Tibial artery (tissue), 4 donors: ENCODE results near the gene PLK4.
"Not testable (repeated sequence)": the region's sequence is repeated elsewhere in the genome, so short reads cannot be mapped to it uniquely, and the experiment has no call there.

ENCODE experiments used
- DNase-seq, 2 donors: peaks; one replicate each; pipeline ENCODE4 v3.0.0-alpha.2; 2019
- H3K27ac ChIP-seq, 2 donors: fragments of 200-600 bp; sonication (generic) in 1 of 2; 1 replicate in 1 of 2; 2 replicates in 1 of 2; pipeline ENCODE4 v1.5.1; 2018 to 2019; ENCODE audit warnings: mild to moderate bottlenecking in 1 of 2
- H3K27me3 ChIP-seq, 2 donors: fragments of 200-600 bp; sonication (generic) in 1 of 2; one replicate each; pipeline versions ENCODE4 v1.5.1 to v1.6.0; 2016 to 2019
- H3K36me3 ChIP-seq, 3 donors: fragments of 200-600 bp; sonication (generic) in 2 of 3; one replicate each; pipeline ENCODE4 v1.5.1; 2016 to 2019; ENCODE audit warnings: mild to moderate bottlenecking in 2 of 3
- H3K4me1 ChIP-seq, 4 donors: fragments of 200-600 bp; sonication (generic) in 2 of 4; 1 replicate in 3 of 4; 2 replicates in 1 of 4; pipeline ENCODE4 v1.5.1; 2016 to 2019
- H3K4me3 ChIP-seq, 2 donors: fragments of 200-600 bp; sonication (generic) in 1 of 2; 1 replicate in 1 of 2; 2 replicates in 1 of 2; pipeline ENCODE4 v1.5.1; 2018 to 2019; ENCODE audit warnings: mild to moderate bottlenecking in 2 of 2
- H3K9me3 ChIP-seq, 3 donors: fragments of 200-600 bp; sonication (generic) in 1 of 3; one replicate each; pipeline ENCODE4 v1.5.1; 2016 to 2019
- intact Hi-C: fragments of 100-400 bp; cut with DNase I; formaldehyde crosslinking; loops from one replicate; pipeline ENCODE4 v1.15.0; 2023; ENCODE audit warnings: low total_unique reads
- TF ChIP-seq, protein P1 (sequence below), 2 experiments: fragments of 200-600 bp in 1 of 2; fragments of 450-650 bp in 1 of 2; IDR thresholded peaks; one replicate each; pipeline ENCODE4 v1.5.1; 2017 to 2019; ENCODE audit warnings: antibody characterized with exemption in 2 of 2, mild to moderate bottlenecking in 1 of 2, moderate library complexity in 1 of 2

PLK4 gene

DNA sequence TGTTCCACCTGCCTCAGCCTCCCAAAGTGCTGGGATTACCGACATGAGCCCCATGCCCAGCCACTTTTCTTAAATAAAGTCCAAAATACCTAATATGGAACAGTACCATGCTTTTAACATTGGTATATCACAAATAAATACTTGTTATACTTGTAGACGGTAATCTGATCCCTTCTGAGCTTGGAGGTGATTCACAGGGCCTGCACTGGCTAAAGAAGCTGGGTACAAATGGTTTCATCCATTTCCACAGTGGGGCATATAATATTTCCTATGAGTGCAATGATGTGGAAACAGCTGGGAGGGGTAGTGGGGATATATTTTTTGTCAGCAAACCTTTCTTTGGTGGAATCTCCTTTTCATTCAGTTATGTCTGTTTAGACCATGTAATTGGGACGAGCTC is 35.8 kb downstream of the PLK4 start:
- peaks cover 27 to 42% (median 41%) of the 10 kb centered on the region in 3 donors for H3K36me3 ChIP-seq
- TF ChIP-seq, protein P1, sequence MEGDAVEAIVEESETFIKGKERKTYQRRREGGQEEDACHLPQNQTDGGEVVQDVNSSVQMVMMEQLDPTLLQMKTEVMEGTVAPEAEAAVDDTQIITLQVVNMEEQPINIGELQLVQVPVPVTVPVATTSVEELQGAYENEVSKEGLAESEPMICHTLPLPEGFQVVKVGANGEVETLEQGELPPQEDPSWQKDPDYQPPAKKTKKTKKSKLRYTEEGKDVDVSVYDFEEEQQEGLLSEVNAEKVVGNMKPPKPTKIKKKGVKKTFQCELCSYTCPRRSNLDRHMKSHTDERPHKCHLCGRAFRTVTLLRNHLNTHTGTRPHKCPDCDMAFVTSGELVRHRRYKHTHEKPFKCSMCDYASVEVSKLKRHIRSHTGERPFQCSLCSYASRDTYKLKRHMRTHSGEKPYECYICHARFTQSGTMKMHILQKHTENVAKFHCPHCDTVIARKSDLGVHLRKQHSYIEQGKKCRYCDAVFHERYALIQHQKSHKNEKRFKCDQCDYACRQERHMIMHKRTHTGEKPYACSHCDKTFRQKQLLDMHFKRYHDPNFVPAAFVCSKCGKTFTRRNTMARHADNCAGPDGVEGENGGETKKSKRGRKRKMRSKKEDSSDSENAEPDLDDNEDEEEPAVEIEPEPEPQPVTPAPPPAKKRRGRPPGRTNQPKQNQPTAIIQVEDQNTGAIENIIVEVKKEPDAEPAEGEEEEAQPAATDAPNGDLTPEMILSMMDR (IDR thresholded peaks at IDR 0.05), result no peak
- H3K9me3 ChIP-seq, result no peaks in the 10 kb centered on the region

DNA sequence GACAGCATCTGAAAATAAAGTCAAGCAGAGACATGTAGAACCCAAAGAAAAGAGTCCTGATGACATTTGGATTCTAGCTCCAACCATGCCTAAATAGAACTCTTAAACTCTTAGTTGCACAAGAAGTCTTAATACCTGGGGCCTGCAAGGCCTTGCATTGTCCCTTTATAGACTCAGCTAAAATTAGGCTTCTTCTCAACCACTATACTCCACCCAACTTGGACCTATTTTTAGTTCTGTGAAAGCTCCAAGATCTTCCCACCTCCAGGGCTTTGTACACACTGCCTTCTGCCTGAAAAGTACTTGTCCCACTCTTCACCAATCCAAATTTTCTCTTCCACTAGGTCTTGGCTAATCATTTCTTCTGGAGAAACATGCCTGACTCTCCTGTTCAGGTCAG is 36.5 kb downstream of the PLK4 start:
- no peak overlapping the region for H3K4me3 ChIP-seq
- TF ChIP-seq, protein P1 (IDR thresholded peaks at IDR 0.05), result no peak
- no peaks in the 10 kb centered on the region for H3K9me3 ChIP-seq
- H3K27ac ChIP-seq, result no peak overlapping the region
- intact Hi-C loops, result no loop called here
- H3K36me3 ChIP-seq, result peaks cover 28 to 45% (median 45%) of the 10 kb centered on the region in 3 donors
- DNase-seq, result no peak
- no peaks in the 10 kb centered on the region for H3K27me3 ChIP-seq
- H3K4me1 ChIP-seq, result no peaks in the 10 kb centered on the region

More for the DNA sequence above, 35.8 kb downstream of the PLK4 start:
- Histone ChIP-seq H3K27ac (no peak overlapping the region), H3K27me3 (no peaks in the 10 kb centered on the region), H3K4me3 (no peak overlapping the region), H3K4me1 (no peaks in the 10 kb centered on the region)
- intact Hi-C loops, result no loop called here
- no peak for DNase-seq

DNA sequence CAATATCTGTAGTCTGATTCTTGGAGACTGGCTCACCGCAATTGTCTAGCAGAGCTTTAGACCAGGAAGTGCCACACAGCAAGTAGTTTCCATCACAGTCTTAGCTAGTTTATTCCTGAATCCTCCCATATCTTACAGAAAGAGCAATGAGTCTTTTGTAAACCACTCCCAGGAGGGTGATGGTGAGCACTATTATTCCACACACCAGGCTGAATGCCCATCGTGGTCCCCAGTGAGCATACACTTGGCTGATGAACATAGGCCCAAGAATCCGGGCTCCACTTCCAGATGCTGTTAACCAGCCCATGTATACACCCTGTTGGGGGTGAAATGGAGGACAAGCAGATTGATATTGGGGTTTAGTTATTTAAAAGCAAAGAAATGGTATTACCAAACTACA is 39.8 kb downstream of the PLK4 start:
- intact Hi-C loops, result no loop called here
- no peak overlapping the region for H3K4me3 ChIP-seq
- no peak for DNase-seq
- H3K4me1 ChIP-seq, result no peaks in the 10 kb centered on the region
- no peaks in the 10 kb centered on the region for H3K9me3 ChIP-seq
- H3K36me3 ChIP-seq, result peaks cover 28 to 60% (median 48%) of the 10 kb centered on the region in 3 donors
- TF ChIP-seq, protein P1 (IDR thresholded peaks at IDR 0.05), result no peak
- no peak overlapping the region for H3K27ac ChIP-seq
- H3K27me3 ChIP-seq, result no peaks in the 10 kb centered on the region

DNA sequence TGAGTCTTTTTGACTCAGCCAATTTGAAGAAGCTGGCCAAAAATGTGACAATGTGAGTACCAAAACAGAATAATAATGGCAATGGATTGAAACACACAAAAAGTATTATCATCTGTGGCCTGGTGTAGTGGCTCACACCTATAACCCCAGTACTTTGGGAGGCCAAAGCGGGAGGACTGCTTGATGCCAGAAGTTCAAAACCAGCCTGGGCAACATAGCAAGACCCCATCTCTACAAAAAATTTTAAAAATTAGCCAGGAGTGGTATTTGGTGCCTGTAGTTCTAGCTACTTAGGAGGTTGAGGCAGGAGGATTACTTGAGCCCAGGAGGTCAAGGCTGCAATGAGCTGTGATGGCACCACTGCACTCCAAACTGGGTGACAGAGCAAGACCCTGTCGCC is 41.5 kb downstream of the PLK4 start:
- peaks cover 37 to 59% (median 52%) of the 10 kb centered on the region in 3 donors for H3K36me3 ChIP-seq
- DNase-seq, result no peak
- intact Hi-C loops, result no loop called here
- no peak overlapping the region for H3K4me3 ChIP-seq
- no peaks in the 10 kb centered on the region for H3K9me3 ChIP-seq
- TF ChIP-seq, protein P1 (IDR thresholded peaks at IDR 0.05), result no peak
- H3K27ac ChIP-seq, result no peak overlapping the region
- H3K4me1 ChIP-seq, result no peaks in the 10 kb centered on the region
- H3K27me3 ChIP-seq, result no peaks in the 10 kb centered on the region

DNA sequence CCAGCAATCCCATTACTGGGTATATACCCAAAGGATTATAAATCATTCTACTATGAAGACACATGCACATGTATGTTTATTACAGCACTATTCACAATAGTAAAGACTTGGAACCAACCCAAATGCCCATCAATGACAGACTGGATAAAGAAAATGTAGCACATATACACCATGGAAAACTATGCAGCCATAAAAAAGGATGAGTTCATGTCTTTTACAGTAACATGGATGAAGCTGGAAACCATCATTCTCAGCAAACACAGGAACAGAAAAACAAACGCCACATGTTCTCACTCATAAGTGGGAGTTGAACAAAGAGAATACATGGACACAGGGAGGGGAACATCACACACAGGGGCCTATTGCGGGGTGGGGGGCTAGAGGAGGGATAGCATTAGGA is 45.0 kb downstream of the PLK4 start:
- H3K4me1 ChIP-seq, H3K4me3 ChIP-seq, H3K9me3 ChIP-seq, H3K27ac ChIP-seq, H3K27me3 ChIP-seq, DNase-seq, intact Hi-C loops: not testable (repeated sequence)
- peaks cover 40 to 53% (median 49%) of the 10 kb centered on the region in 3 donors for H3K36me3 ChIP-seq

DNA sequence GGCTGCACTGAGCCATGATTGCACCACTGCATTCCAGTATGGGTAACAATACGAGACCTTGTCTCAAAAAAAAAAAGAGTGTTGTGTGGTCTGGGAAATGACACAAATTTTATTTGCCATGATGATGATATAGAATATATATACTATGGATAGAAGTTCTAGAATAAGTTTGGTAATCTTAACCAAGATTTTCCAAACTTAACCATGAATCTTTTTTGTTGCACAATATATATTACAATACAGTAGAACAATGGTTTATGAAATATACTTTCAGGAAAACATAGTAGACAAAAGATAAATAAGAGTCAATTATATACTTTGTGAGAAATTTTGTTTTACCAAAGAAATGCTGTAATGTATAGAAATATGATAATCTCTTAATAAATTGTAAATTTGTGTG is 49.5 kb downstream of the PLK4 start:
- peaks cover 34 to 45% (median 35%) of the 10 kb centered on the region in 3 donors for H3K36me3 ChIP-seq

DNA sequence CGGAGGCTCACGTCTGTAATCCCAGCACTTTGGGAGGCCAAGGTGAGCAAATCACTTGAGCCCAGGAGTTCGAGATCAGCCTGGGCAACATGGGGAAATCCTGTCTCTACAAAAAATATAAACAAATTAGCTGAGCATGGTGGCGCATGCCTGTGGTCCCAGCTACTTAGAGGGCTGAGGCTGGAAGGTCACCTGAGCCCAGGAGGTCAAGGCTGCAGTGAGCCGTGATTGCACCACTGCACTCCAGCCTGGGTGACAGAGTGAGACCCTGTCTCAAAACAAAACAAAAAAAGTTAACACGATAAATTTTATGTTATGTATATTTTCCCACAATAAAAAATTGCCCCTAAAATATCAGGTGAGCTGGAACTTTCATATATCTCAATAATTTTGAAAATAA is 51.1 kb downstream of the PLK4 start:
- intact Hi-C loops, H3K27me3 ChIP-seq, H3K9me3 ChIP-seq, H3K27ac ChIP-seq, H3K4me1 ChIP-seq, H3K4me3 ChIP-seq, DNase-seq: not testable (repeated sequence)
- H3K36me3 ChIP-seq, result peaks cover 25 to 43% (median 27%) of the 10 kb centered on the region in 3 donors

More for the DNA sequence above, 49.5 kb downstream of the PLK4 start:
- Histone ChIP-seq H3K4me1 (no peaks in the 10 kb centered on the region), H3K9me3 (no peaks in the 10 kb centered on the region), H3K27ac (no peak overlapping the region), H3K4me3 (no peak overlapping the region), H3K27me3 (no peaks in the 10 kb centered on the region)
- DNase-seq, result no peak
- TF ChIP-seq, protein P1 (IDR thresholded peaks at IDR 0.05), result no peak
- intact Hi-C loops, result no loop called here
